Kidney epithelial cell (primary cell): ENCODE results near the gene MRPL14. TPM values are rescaled to one million over a fixed set of nuclear protein-coding genes. Genes with fewer than 3 reads are reported as not detected.

ENCODE experiments used
- DNase-seq: peaks from one replicate; pipeline ENCODE4 v3.0.0-alpha.2; 2010; ENCODE audit warnings: low read depth
- H3K27me3 ChIP-seq: 2 replicates; pipeline ENCODE4 v1.6.0; 2011; ENCODE audit warnings: low read length; ENCODE audit not compliant: control insufficient read depth, insufficient read depth
- H3K36me3 ChIP-seq: 2 replicates; pipeline ENCODE4 v1.5.1; 2011; ENCODE audit warnings: low read length; ENCODE audit not compliant: control insufficient read depth, insufficient read depth
- H3K4me3 ChIP-seq: 2 replicates; pipeline ENCODE4 v1.5.1; 2011; ENCODE audit warnings: low read depth, mild to moderate bottlenecking, control low read depth, low read length
- CTCF ChIP-seq: IDR thresholded peaks from 2 replicates; pipeline ENCODE4 v1.5.1; 2011; ENCODE audit warnings: mild to moderate bottlenecking, moderate library complexity, low read length, control low read depth, inconsistent platforms; ENCODE audit not compliant: insufficient read depth, poor library complexity, severe bottlenecking
- total RNA-seq: library from RNA; depleted of rRNA; stranded (reverse); fragments of >200 nt; gene quantifications from 2 replicates; pipeline ENCODE4 v1.2.3, GENCODE V29; 2015

MRPL14 gene
- total RNA-seq, 1 donor from 2014 or later = 98.5 TPM

GRCh38 chr6:44169154-44169553, 41.9 kb upstream of the MRPL14 start:
- no peak for TF ChIP-seq CTCF
- Histone ChIP-seq H3K4me3 (no peak overlapping the region), H3K36me3 (no peaks in the 10 kb centered on the region), H3K27me3 (peaks cover 11% of the 10 kb centered on the region)
- no peak for DNase-seq

- Histone ChIP-seq H3K4me3 (no peak overlapping the region), H3K27me3 (peaks cover 11% of the 10 kb centered on the region), H3K36me3 (no peaks in the 10 kb centered on the region)
- DNase-seq = no peak
- no peak for TF ChIP-seq CTCF
Observed at GRCh38 chr6:44167567-44167966, 40.3 kb upstream of the MRPL14 start.

GRCh38 chr6:44166591-44167184, 39.4 kb upstream of the MRPL14 start:
- Histone ChIP-seq H3K36me3 (no peaks in the 10 kb centered on the region), H3K4me3 (no peak overlapping the region), H3K27me3 (peaks cover 11% of the 10 kb centered on the region)
- no peak for TF ChIP-seq CTCF
- no peak for DNase-seq

GRCh38 chr6:44166116-44166515, 38.9 kb upstream of the MRPL14 start:
- H3K36me3 ChIP-seq = no peaks in the 10 kb centered on the region
- H3K4me3 ChIP-seq = no peak overlapping the region
- H3K27me3 ChIP-seq = peaks cover 10% of the 10 kb centered on the region
- no peak for TF ChIP-seq CTCF
- DNase-seq = no peak

GRCh38 chr6:44162876-44163625, 35.8 kb upstream of the MRPL14 start:
- H3K4me3 ChIP-seq = no peak overlapping the region
- no peaks in the 10 kb centered on the region for H3K36me3 ChIP-seq
- DNase-seq = no peak
- TF ChIP-seq CTCF = no peak
- H3K27me3 ChIP-seq = peaks cover 5% of the 10 kb centered on the region

- TF ChIP-seq CTCF = no peak
- no peak overlapping the region for H3K4me3 ChIP-seq
- peak; percentile 5 for DNase-seq
- H3K36me3 ChIP-seq = no peaks in the 10 kb centered on the region
- H3K27me3 ChIP-seq = peaks cover 5% of the 10 kb centered on the region
Observed at GRCh38 chr6:44161997-44162338, 34.7 kb upstream of the MRPL14 start.
